Dermis blood vessel endothelial cell (primary cell): Measurements from ENCODE around the gene TRAPPC11. TPM values are rescaled to one million over a fixed set of nuclear protein-coding genes. Genes with fewer than 3 reads are reported as not detected.
"Not testable (repeated sequence)": the region's sequence is repeated elsewhere in the genome, so short reads cannot be mapped to it uniquely, and the experiment has no call there.

ENCODE experiments used
- DNase-seq: peaks from one replicate; pipeline ENCODE4 v3.0.0; 2010
- total RNA-seq: library from RNA; depleted of rRNA; stranded (reverse); fragments of >200 nt; gene quantifications from 2 replicates; pipeline ENCODE4 v1.2.3, GENCODE V29; 2014

TRAPPC11 gene
- total RNA-seq, 1 donor from 2014 or later: 45.6 TPM

- DNase-seq: peak; percentile 49
Measured at GRCh38 chr4:183722731-183723560, 63.9 kb downstream of the TRAPPC11 start.

GRCh38 chr4:183723561-183724228 is 64.6 kb downstream of the TRAPPC11 start:
- DNase-seq: no peak

DNA sequence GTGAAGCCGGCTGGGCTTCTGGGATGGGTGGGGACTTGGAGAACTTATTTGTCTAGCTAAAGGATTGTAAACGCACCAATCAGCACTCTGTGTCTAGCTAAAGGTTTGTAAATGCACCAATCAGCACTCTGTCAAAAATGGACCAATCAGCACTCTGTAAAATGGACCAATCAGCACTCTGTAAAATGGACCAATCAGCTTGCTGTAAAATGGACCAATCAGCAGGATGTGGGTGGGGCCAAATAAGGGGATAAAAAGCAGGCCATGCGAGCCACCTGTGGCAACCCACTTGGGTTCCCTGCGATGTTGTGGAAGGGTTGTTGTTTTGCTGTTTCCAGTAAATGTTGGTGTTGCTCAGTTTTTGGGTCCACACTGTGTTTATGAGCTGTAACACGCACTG is 66.5 kb downstream of the TRAPPC11 start:
- not testable (repeated sequence) for DNase-seq

- no peak for DNase-seq
Measured at GRCh38 chr4:183727482-183727881, 68.4 kb downstream of the TRAPPC11 start.

DNA sequence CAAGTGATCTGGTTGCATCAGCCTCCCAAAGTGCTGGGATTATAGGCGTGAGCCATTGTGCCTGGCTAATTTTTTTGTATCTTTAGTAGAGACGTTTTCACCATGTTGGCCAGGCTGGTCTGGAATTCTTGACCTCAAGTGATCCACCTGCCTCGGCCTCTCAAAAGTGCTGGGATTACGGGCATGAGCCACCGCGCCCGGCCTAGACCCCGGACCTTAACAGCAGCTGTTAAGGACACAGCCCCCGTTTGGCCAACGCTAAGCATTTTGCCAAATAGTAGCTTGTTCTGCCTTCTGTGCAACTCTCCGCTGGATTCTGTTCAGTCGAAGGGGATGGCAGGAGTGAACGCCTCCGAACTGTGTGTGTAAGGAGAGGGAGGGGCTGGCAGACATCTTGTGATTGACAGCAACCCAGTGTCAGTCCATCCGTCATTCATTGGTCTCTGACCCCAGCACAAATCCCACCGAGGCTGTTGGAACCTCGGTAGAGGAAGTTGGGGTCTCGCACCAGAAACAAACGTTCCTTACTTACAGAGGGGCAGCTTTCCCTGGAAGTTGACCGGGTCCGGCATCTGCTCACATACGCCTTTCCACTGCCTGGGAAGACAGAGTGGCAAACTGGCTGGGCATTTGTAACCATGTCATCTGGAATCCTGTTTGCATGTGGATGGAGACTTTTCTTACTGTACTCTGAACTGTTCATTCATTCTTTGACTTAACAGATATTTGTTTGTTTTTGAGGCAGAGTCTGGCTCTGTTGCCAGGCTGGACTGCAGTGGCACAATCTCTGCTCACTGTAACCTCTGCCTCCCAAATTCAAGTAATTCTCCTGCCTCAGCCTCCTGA is 69.4 kb downstream of the TRAPPC11 start:
- DNase-seq: no peak

DNA sequence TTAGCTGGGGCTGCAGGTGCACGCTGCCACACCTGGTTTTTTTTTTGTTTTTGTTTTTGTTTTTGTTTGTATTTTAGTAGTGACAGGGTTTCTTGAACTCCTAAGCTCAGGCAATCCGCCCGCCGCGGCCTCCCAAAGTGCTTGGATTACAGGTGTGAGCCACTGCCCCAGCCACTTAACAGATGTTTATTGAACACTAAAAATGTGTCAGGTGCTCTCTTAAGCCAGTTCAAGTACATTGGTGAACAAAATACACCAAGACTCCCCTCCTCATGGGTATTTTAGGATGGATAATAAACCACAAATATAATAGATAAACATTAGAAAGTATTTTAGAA is 69.9 kb downstream of the TRAPPC11 start:
- no peak for DNase-seq

- no peak for DNase-seq
Measured at GRCh38 chr4:183729430-183730328, 70.6 kb downstream of the TRAPPC11 start.

GRCh38 chr4:183732296-183732695 is 73.2 kb downstream of the TRAPPC11 start:
- DNase-seq: no peak

- DNase-seq: no peak
Measured at GRCh38 chr4:183733181-183733580, 74.1 kb downstream of the TRAPPC11 start.

DNA sequence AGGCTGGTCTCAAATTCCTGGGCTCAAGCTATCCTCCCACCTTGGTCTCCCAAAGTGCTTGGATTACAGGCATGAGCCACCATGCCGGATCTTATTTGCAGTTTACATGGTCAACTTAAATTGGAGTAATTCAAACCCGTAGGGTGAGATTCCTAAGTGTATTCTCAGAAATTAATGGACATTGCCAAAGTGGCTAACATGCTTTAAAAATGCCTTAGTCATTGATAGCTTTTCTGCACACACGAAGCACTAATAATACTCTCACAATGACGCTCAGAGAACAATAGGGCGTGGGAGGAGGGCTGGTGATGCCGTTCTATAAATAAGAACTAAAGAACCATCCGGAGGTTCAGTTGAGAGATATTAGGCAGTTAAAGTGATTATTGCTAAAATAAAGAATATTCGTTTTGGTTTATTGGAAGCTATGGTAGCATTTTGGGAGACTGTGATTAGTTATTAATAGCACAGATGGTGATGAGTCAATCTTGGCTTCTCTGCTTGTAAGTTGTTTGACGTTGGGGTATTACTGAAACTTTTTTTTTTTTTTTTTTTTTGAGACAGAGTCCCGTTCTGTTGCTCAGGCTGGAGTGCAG is 79.1 kb downstream of the TRAPPC11 start:
- peak; percentile 76 for DNase-seq

GRCh38 chr4:183738961-183739360 is 79.9 kb downstream of the TRAPPC11 start:
- DNase-seq: no peak

GRCh38 chr4:183746305-183747229 is 87.5 kb downstream of the TRAPPC11 start:
- no peak for DNase-seq

- DNase-seq: no peak
Measured at GRCh38 chr4:183747380-183747779, 88.3 kb downstream of the TRAPPC11 start.

GRCh38 chr4:183747931-183748670 is 89.0 kb downstream of the TRAPPC11 start:
- peak; percentile 37 for DNase-seq

- DNase-seq: no peak
Measured at GRCh38 chr4:183751106-183751505, 92.0 kb downstream of the TRAPPC11 start.

GRCh38 chr4:183755596-183755995 is 96.5 kb downstream of the TRAPPC11 start:
- DNase-seq: no peak

DNA sequence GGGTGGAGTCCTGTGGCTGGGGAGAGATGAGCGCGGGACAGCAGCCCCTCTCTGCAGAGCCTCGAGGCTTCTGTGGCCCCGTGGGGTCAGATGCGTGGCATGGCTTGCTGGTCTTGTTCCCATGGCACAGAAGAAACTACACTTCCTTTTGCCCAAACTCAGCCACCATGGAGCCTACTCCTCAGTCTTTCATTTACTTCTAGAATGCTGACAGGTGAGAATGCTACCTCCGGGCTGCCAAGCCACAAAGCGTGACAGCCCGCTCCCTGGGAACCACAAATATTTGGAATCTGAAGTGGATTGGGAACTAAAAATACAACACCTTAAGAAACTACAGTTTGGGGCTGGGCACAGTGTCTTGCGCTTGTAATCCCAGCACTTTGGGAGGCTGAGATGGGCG is 98.0 kb downstream of the TRAPPC11 start:
- no peak for DNase-seq

DNA sequence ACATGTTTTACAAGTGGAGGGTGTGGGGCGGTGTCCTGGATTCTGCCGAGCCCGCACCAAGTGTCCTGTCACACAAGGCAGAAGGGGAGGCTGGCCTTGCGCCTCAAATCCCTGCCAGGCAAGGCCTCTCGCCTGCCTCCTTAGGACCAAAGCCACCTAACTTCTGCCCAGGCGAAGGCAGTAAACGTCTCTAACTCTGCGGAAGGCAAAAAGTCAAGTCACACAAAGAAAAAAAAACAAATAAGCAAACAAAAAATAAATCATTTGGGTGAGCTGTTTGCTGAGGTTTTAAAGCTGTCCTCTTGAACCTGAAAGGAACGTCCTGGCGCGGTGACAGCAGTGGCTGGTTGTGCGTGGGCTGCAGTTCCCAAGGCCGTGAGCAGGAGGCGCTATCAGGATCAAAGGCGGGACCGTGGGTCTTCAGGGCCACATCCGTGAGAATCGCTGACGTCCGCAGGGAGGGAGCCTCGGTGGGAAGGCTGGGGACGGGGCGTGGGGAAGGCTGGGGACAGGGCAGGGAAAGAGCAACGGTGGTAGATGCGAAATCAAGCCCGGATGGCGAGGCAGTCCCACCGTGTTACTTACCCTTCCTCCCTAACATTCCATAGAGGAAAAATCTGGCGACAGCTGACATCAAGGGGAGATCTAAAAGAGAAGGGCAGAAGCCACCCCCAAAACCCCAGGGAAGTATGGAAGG is 99.1 kb downstream of the TRAPPC11 start:
- DNase-seq: no peak

DNA sequence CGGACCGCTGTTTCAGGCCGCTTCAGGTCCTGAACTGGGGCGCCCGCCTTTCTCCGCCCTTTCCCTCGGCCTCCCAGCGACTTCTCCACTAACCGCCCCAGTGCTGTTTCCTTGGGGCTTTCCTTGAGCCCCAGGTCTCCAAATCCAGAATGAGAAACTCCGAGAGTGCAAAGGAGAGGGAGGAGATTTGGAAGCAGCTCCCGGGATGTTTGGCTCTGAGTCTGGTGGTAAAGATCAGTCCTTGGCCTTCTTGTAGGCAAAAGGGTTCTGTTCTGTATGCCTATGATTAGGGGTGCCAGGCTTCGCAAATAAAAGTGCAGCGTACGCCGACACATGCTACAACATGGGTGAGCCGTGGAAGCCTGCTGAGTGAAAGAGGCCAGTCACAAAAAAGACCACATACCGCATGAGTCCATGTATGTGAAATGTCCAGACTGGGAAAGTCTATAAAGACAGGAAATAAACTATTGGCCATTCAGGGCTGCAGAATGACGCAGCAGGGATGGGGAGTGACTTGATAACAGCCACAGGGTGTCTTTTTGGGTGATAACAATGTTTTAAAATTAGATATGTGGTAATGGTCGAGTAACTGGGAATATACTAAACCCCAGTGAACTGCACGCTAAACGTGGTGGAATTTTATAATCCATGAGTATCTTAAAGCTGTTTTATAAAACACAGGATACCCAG is 99.8 kb downstream of the TRAPPC11 start:
- DNase-seq: no peak
